COLO668 (cell line): ENCODE measurements around the gene NAT14.

ENCODE experiments used
- DNase-seq: peaks from one replicate; lab custom pipeline; 2025; ENCODE audit not compliant: unreplicated experiment; lab: John Stamatoyannopoulos, UW

The NAT14 gene

DNA sequence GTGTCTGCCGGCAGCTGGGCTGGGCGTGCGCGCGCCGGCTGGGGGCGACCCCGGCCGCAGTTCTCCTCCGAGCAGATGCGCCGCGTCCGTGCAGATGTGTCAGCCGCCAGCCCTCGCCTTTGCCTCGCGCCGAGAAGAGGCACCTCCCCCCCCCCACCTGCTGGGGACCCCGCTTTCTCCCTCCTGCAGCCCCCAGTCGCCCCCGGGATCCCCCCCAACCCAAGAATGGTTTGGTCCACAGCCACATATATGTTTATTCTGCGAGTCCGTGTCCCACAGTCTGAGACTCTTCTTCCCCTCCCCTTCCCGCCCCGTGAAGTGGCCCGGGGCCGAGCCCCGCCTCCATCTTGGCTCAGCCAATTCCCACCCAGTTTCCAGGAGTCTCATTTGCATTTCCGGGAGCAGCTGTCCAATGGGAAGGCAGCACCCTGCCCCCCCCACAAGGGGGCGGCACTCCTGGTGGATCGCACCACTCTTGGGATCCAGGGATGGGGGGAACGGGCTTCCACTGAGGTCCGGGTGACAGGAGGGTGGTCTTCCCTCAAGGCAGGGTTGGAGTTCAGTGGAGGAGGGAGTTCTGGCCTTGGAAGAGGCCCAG is 32.1 kb upstream of the NAT14 start:
- DNase-seq = peak; percentile 12

- no peak for DNase-seq
Observed at GRCh38 chr19:55453511-55454260, 31.3 kb upstream of the NAT14 start.

DNA sequence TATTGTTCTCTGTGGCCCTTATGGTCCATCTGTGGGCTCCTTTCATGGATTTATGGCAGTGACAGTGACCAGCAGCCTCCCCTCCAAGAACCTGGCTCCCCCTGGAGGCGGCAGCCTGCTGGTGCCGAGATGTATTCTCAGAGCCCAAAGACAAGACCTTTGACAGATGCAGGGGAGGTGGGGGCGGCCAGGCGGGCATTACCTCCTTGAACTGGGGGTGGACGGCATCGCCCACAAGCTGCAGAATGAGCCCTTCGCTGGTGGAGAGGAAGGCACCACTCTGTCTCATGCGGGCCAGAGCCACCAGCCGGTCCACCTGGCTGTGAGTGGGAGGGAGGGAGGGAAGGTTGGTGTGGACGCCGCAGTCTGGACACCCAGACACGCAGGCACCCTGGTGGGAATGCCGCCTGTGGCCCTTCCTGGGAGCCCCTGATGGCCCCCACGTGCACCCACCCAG is 30.2 kb upstream of the NAT14 start:
- peak; percentile 37 for DNase-seq

DNA sequence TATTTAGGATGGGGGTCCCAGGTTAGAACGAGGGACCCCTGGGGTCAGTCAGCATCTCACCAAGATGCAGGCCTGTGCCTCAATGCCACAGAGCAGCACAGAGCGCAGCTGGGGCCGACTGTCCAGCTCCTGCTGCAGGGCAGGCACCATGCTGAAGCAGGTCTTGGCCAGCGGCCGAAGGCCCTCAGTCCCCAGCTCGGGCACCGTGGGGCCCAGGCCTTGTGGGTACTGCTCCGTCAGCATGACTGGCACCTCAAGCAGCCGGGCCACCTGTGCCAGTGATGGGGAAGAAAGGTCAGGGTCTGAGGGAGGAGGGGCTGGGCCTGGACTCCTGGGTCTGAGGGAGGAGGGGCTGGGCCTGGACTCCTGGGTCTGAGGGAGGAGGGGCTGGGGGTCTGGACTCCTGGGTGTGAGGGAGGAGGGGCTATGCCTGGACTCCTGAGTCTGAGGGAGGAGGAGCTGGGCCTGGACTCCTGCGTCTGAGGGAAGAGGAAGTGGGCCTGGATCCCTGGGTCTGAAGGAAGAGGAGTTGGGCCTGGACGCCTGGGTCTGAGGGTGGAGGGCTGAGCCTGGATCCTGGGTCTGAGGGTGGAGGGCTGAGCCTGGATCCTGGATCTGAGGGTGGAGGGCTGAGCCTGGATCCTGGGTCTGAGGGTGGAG is 29.3 kb upstream of the NAT14 start:
- no peak for DNase-seq

DNA sequence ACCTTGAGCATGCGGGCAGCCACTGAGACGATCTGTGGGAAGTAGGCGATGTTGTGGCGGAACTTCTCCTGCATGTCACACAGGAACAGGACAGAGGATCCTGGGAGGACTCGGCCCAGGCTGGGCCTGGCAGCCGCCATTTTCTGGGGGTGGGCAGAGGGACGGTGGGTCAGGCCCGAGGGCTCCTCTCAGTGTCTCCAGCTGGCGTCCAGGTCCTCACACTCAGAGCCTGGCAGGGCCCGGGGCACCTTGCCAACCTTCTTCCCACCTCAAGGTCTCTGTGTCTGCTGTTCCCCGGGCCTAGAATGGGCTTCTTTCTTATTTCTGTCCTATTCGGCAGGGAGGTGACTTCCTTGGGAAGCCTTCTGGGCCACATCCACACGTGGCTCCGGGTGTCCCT is 28.6 kb upstream of the NAT14 start:
- no peak for DNase-seq

- DNase-seq = no peak
Observed at GRCh38 chr19:55457683-55458457, 27.1 kb upstream of the NAT14 start.

DNA sequence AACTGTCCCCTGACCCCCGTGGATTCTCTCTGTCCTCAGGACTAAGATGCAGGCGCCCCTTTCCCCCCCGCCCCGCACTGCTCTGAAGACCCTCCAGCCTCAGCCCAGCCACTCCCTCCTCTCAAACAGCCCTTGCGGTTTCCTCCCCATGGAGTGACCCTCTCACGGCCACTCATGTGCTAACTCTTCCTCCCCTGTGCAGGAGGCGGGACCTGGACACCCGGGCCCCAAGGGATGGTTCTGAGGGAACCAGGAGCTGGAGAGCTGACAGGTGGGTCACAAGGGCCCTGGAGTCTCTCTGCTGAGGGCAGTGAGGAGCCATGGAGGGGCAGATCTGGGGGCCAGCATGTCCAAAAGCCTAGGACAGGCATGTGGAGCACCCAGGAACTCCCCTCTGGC is 25.4 kb upstream of the NAT14 start:
- DNase-seq = no peak

DNA sequence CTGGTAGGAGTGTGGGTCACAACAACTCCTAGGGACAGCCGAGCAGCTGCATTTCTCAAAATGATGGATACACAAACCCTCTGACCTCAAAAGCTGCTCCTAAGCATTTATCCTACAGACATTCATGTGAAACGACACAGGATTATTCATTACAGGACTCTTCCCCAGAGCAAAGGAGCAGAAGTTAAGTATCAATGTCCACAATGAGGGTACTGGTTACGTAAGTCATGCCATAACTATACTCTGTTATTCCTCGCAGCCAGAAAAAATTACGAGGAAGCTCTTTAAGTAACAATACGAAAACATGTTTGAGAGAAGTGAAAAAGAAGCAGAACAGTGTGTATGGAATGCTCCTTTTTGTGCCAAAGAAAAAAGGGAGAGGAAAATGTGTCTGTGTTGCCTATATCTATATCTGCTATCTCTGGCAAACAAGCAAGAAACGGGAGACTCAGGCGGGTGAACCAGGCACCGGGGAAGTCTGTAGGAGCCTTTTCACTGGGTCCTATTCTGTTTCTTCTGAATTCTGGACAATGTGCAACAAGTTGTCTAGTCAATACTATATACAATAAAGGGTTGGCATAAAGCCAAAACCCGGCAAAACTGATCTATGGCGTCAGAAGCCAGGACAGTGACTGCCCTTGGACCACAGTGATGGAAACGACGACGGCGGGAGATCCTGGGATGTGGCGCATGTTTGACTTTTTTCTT is 24.9 kb upstream of the NAT14 start:
- DNase-seq = peak; percentile 15

DNA sequence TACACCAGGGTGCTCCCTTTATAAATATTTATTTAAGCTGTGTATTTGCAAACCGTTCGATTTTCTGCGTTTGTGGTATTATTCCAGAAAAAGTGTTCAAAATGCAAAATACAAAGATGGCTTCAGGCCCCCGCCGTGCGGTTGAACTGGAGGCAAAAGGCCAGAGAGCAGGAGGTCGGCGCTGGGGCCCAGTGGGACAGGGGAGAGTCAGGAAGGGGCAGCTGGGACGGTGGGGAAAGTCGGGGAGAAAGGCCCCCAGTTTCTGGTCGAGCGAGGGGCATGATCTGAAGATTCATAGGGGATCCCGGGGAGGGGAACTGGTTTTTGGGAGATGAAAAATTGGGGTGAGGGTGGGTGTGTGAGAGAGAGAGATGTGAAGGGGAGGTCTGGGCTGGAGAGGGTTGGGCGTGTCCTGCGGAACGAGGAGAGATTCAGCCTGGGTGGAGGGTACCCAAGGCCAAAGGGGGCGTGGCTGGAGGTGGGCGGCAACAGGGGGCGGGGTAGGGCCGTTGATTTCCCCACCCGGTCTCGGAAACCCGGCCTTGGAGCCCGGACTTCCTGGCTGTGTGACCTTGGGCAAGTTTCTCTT is 24.2 kb upstream of the NAT14 start:
- DNase-seq = peak; percentile 68

- DNase-seq = peak; percentile 100
Observed at GRCh38 chr19:55461259-55461973, 23.6 kb upstream of the NAT14 start, which contains the start of gene ISOC2. ISOC2 (minus strand) TSS chr19:55461642; CDS start chr19:55456486, 5,156 bp downstream.

GRCh38 chr19:55461974-55462626 is 22.9 kb upstream of the NAT14 start:
- peak; percentile 16 for DNase-seq

GRCh38 chr19:55462722-55463121 is 22.3 kb upstream of the NAT14 start:
- DNase-seq = no peak

DNA sequence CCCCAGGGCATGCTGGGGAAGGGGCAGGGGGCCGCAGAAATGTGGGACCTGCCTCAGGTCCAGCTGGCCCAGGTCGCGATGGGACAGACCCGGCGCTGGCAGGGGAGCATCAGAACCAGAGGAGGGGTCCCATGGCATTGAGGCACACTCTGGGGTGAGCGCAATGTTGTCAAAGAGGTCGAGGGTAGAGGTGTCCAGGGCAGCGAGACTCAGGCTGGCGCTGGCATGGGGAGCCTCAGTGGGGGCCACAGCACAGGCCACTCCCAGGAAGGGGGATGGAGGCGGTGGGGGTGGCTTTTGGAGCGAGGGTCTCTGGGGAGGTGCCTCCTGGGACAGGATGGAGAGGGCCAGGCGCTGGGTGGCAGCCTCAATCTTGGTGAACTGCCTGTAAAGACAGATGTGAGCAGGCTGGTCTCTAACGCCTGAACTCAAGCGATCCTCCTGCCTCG is 21.4 kb upstream of the NAT14 start:
- DNase-seq = no peak

GRCh38 chr19:55464039-55464661 is 20.8 kb upstream of the NAT14 start:
- no peak for DNase-seq

GRCh38 chr19:55464662-55465054 is 20.3 kb upstream of the NAT14 start, which contains the start of gene C19orf85:
C19orf85 (minus strand) TSS chr19:55464751; CDS start chr19:55464554, 197 bp downstream.
- DNase-seq = no peak

DNA sequence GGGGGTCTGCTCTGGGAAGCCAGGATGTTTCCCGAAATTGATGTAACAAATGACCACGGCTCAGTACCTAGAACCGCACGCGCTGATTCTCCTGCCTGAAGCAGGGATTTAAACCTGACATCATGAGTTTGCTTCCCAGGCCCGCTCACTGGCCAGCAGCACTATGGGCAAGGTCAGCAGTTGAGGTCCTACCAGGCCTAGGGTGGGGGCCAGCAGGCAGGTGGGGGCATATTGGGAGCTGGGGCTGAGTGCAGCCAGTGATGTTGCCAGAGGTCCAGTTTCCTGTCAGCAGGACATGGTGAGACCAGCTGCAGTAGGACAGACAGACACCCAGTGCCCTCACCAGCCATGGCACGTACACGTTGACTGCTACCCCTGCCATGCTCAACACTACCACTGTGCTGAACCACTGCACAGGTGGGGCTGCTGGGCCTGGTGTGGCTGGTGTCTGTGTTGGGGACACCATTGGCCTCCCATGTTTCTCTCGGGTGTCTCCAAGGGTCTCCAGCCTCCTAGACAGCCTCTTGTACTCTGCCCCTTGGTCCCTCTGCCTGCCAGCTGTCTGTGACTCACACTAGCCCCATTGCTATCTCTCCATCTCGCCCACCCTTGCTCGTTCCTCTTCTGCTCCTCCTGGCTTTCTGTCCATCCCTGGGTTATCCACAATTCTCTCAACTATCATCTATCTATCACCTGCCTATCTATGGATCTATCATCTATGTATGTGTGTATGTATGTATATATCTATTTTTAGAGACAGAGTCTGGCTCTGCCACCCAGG is 19.3 kb upstream of the NAT14 start:
- no peak for DNase-seq

GRCh38 chr19:55466241-55466614 is 18.8 kb upstream of the NAT14 start:
- no peak for DNase-seq
